PC-3 (cell line): ENCODE data around the gene SYCP3. TPM values are rescaled to one million over a fixed set of nuclear protein-coding genes. Genes with fewer than 3 reads are reported as not detected.

Experiments used
- ATAC-seq: fragments of 200-7000 bp; cut with Tn5 transposase; 2 replicates; pipeline ENCODE4 v1.9.1; 2020; ENCODE audit warnings: mild to moderate bottlenecking, moderate library complexity
- BruUV-seq: library from RNA; stranded (reverse); fragments of 400-500 nt; replicated peaks from 2 replicates; lab custom pipeline; 2021; lab: Mats Ljungman, UMichigan
- CTCF ChIA-PET: fragments of 300-600 bp; sonication (Branson Sonifier 250); formaldehyde crosslinking; loops from one replicate; lab custom pipeline; 2022; ENCODE audit warnings: antibody characterized with exemption; lab: Charles Lee
- POLR2A ChIA-PET: fragments of 300-600 bp; sonication (Branson Sonifier 250); formaldehyde crosslinking; loops from one replicate; lab custom pipeline; 2022; ENCODE audit warnings: antibody characterized with exemption; ENCODE audit not compliant: unreplicated experiment; lab: Charles Lee
- DNase-seq: peaks from one replicate; pipeline ENCODE4 v3.0.0-alpha.2; 2015
- H2AFZ ChIP-seq: fragments of 300-600 bp; sonication (generic); 2 replicates; pipeline ENCODE4 v1.6.0; 2016; ENCODE audit warnings: antibody characterized with exemption, low read length
- H3F3A ChIP-seq: fragments of 300-600 bp; sonication (generic); one replicate; pipeline ENCODE4 v1.6.0; 2017; ENCODE audit warnings: antibody characterized with exemption, low read length, control low read depth, mild to moderate bottlenecking; ENCODE audit not compliant: unreplicated experiment
- H3K27ac ChIP-seq: fragments of 300-600 bp; sonication (generic); 2 replicates; pipeline ENCODE4 v1.5.1; 2016; ENCODE audit warnings: mild to moderate bottlenecking, low read length
- H3K27me3 ChIP-seq: fragments of 300-600 bp; sonication (generic); 2 replicates; pipeline ENCODE4 v1.6.1; 2016; ENCODE audit warnings: low read length, mixed read lengths
- H3K36me3 ChIP-seq: fragments of 300-600 bp; sonication (generic); 2 replicates; pipeline ENCODE4 v1.6.1; 2016; ENCODE audit warnings: low read depth, mixed run types, low read length, mixed read lengths
- H3K4me1 ChIP-seq: fragments of 300-600 bp; sonication (generic); 2 replicates; pipeline ENCODE4 v1.5.1; 2016; ENCODE audit warnings: low read length; ENCODE audit not compliant: insufficient read depth
- H3K4me2 ChIP-seq: fragments of 300-600 bp; sonication (generic); 2 replicates; pipeline ENCODE4 v1.6.0; 2016; ENCODE audit warnings: low read length
- H3K4me3 ChIP-seq: fragments of 300-600 bp; sonication (generic); 2 replicates; pipeline ENCODE4 v1.5.1; 2016; ENCODE audit warnings: mild to moderate bottlenecking, low read length, mixed read lengths
- H3K79me2 ChIP-seq: fragments of 300-600 bp; sonication (generic); 2 replicates; pipeline ENCODE4 v1.6.1; 2017; ENCODE audit warnings: low read length, mixed read lengths
- H3K9ac ChIP-seq: fragments of 300-600 bp; sonication (generic); 2 replicates; pipeline ENCODE4 v1.6.0; 2016; ENCODE audit warnings: mild to moderate bottlenecking, low read length
- H3K9me2 ChIP-seq: fragments of 300-600 bp; sonication (generic); replicated peaks from 2 replicates; pipeline ENCODE4 v1.6.1; 2016; ENCODE audit warnings: mixed run types, low read length, mixed read lengths
- H3K9me3 ChIP-seq: fragments of 300-600 bp; sonication (generic); 2 replicates; pipeline ENCODE4 v1.6.1; 2016; ENCODE audit warnings: low read length, mixed read lengths
- H4K20me1 ChIP-seq: fragments of 300-600 bp; sonication (generic); 2 replicates; pipeline ENCODE4 v1.6.1; 2016; ENCODE audit warnings: low read length, mixed read lengths
- EZH2 ChIP-seq: fragments of 300-600 bp; sonication (generic); IDR thresholded peaks from one replicate; pipeline ENCODE4 v1.6.1; 2017; ENCODE audit warnings: antibody characterized with exemption, mild to moderate bottlenecking, low read length; ENCODE audit not compliant: unreplicated experiment
- EZH2phosphoT487 ChIP-seq: fragments of 300-600 bp; sonication (generic); IDR thresholded peaks from 2 replicates; pipeline ENCODE4 v1.6.1; 2018; ENCODE audit warnings: mild to moderate bottlenecking, antibody characterized with exemption, low read length, borderline replicate concordance
- intact Hi-C: fragments of 100-400 bp; cut with micrococcal nuclease; formaldehyde crosslinking; loops from 2 replicates; pipeline ENCODE4 v1.9.0; 2023
- total RNA-seq: library from RNA; depleted of rRNA; stranded (reverse); fragments of >200 nt; gene quantifications from 2 replicates; pipeline ENCODE4 v1.2.3, GENCODE V29; 2014
- TF ChIP-seq, protein P1 (sequence below): fragments of 300-600 bp; sonication (generic); conservative IDR thresholded peaks from 2 replicates; pipeline ENCODE4 v1.5.1; 2017; ENCODE audit warnings: antibody characterized with exemption, low read depth, mild to moderate bottlenecking, low read length

The SYCP3 gene
- total RNA-seq, 1 experiment from 2014 or later: not detected

DNA sequence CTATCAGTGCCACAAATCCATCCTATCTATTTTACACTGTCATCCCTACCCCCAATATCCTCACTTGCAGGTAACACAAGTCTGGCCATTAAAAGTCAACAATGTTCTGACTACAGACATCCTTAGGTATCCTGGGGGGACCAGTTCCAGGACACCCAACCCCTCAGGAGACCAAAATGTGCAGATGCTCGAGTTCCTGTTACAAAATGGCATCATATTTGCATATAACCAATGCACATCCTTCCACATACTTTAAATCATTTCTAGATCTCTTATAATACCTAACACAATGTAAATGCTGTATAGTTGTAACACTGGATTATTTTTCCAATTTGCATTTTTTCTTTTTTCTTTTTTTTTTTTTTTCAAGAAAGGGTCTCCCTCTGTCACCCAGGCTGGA, 6.9 kb downstream of the SYCP3 start:
- Histone ChIP-seq H3K4me2 (no peak overlapping the region), H3F3A (no peaks in the 10 kb centered on the region), H3K27me3 (no peaks in the 10 kb centered on the region), H3K9ac (no peak overlapping the region), H3K36me3 (no peaks in the 10 kb centered on the region), H3K4me1 (0 out of 2 replicates have a peak, but pooled peaks cover 1% of the 10 kb centered on the region), H4K20me1 (no peaks in the 10 kb centered on the region), H3K79me2 (no peaks in the 10 kb centered on the region), H3K9me2 (no peaks in the 10 kb centered on the region), H2AFZ (no peak overlapping the region), H3K9me3 (no peaks in the 10 kb centered on the region), H3K27ac (no peak overlapping the region), H3K4me3 (no peak overlapping the region)
- CTCF ChIA-PET: no interaction called here
- TF ChIP-seq, protein P1, sequence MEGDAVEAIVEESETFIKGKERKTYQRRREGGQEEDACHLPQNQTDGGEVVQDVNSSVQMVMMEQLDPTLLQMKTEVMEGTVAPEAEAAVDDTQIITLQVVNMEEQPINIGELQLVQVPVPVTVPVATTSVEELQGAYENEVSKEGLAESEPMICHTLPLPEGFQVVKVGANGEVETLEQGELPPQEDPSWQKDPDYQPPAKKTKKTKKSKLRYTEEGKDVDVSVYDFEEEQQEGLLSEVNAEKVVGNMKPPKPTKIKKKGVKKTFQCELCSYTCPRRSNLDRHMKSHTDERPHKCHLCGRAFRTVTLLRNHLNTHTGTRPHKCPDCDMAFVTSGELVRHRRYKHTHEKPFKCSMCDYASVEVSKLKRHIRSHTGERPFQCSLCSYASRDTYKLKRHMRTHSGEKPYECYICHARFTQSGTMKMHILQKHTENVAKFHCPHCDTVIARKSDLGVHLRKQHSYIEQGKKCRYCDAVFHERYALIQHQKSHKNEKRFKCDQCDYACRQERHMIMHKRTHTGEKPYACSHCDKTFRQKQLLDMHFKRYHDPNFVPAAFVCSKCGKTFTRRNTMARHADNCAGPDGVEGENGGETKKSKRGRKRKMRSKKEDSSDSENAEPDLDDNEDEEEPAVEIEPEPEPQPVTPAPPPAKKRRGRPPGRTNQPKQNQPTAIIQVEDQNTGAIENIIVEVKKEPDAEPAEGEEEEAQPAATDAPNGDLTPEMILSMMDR: no peak
- TF ChIP-seq EZH2phosphoT487: no peak
- no peak for TF ChIP-seq EZH2
- BruUV-seq: no TSS peak
- intact Hi-C loops: no loop called here
- ATAC-seq (no peak), DNase-seq (no peak)
- POLR2A ChIA-PET: no interaction called here

DNA sequence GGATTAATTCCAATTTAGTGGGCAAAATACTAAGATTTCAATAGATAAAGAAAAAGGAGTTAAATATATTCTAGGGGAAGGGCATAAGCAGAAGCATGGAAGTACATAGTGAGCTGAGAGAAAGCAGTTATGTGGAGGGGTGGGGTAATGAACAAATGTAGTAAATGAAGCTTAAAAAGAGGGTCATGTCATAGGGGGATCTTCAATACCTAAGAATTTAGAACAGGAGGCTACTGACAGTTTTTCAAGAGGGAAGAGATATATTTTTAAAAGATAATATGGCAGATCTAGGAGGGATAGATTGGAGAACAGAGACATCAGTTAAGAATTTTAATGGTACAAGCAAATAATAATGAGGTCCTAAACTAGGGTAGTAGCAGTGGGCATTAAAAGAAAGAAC, 9.4 kb downstream of the SYCP3 start:
- Histone ChIP-seq H3K36me3 (no peaks in the 10 kb centered on the region), H3K27ac (no peak overlapping the region), H3K4me2 (no peak overlapping the region), H3K4me3 (no peak overlapping the region), H3K27me3 (no peaks in the 10 kb centered on the region), H4K20me1 (no peaks in the 10 kb centered on the region), H3F3A (no peaks in the 10 kb centered on the region), H2AFZ (no peak overlapping the region), H3K9me3 (no peaks in the 10 kb centered on the region), H3K79me2 (no peaks in the 10 kb centered on the region), H3K9me2 (no peaks in the 10 kb centered on the region), H3K4me1 (peaks cover 7% of the 10 kb centered on the region; the same call in 1 of the 2 replicates), H3K9ac (no peak overlapping the region)
- BruUV-seq: no TSS peak
- no peak for DNase-seq
- no peak for ATAC-seq
- intact Hi-C loops: no loop called here
- TF ChIP-seq, protein P1: no peak
- TF ChIP-seq EZH2phosphoT487 (no peak), EZH2 (no peak)
- ChIA-PET CTCF (interaction anchor here (0.6 kb wide), 1 partner anchor 106 kb away, joined by 3 read pairs; no protein-coding TSS in a partner anchor), POLR2A (no interaction called here)

DNA sequence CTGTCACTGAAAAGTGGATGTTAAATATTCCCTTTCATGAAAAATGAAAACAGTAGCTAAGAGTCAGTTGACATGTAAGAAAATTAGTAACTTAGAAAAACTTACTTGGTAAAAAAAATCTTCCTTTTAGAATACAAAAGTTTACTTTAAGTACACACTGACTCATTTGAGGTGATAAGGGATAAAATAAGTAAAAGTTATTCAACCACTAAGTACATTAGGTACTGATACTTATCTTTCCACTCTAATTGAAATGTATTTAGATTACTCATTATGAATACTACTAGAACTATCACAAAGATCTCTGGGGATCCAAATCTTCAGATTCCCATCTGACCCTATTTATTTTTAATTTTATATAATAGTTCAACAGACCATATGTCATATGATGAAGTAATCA, 12.2 kb downstream of the SYCP3 start:
- no peaks in the 10 kb centered on the region for H4K20me1 ChIP-seq
- peaks cover 7% of the 10 kb centered on the region; the same call in 1 of the 2 replicates for H3K4me1 ChIP-seq
- ChIA-PET POLR2A (no interaction called here), CTCF (no interaction called here)
- intact Hi-C loops: no loop called here
- ATAC-seq: peak; percentile 92
- no peak overlapping the region for H3K9ac ChIP-seq
- H3K79me2 ChIP-seq: no peaks in the 10 kb centered on the region
- H3K9me2 ChIP-seq: no peaks in the 10 kb centered on the region
- no peaks in the 10 kb centered on the region for H3K9me3 ChIP-seq
- H3K27me3 ChIP-seq: no peaks in the 10 kb centered on the region
- no peaks in the 10 kb centered on the region for H3F3A ChIP-seq
- H3K4me3 ChIP-seq: no peak overlapping the region
- DNase-seq: peak; percentile 36
- no peak overlapping the region for H3K4me2 ChIP-seq
- no peaks in the 10 kb centered on the region for H3K36me3 ChIP-seq
- no TSS peak for BruUV-seq
- no peak overlapping the region for H2AFZ ChIP-seq
- no peak overlapping the region for H3K27ac ChIP-seq
- TF ChIP-seq, protein P1: no peak
- TF ChIP-seq EZH2phosphoT487: no peak
- no peak for TF ChIP-seq EZH2
